ENCODE data around the gene ATXN1.
"Not testable (repeated sequence)": the region's sequence is repeated elsewhere in the genome, so short reads cannot be mapped to it uniquely, and the experiment has no call there.

ATXN1 gene

GRCh38 chr6:16274483-16274882 lies 486.8 kb downstream of the ATXN1 start:
- DNase-seq (ENCODE audit: low read depth), result no peak

GRCh38 chr6:16273256-16273655 lies 488.0 kb downstream of the ATXN1 start:
- DNase-seq (ENCODE audit: low read depth), result peak; percentile 15

DNA sequence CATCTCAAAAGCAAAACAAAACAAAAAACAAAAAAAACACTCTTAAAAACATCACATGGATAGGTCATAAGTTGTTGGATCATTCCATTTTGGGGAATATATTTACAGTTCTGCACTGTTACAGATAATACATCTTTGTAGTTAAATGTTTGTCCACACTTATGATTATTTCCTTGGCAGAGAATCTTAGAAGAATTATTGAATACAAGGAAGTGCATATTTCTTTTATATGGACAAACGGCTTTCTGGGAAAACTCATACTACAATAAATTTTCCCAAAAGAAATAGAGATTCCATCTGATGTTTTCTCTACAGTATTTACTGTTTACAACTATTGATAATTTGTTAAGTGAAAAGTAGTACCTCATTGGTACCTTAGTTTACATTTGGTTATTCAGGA lies 489.1 kb downstream of the ATXN1 start:
- DNase-seq (ENCODE audit: low read depth), result no peak

DNA sequence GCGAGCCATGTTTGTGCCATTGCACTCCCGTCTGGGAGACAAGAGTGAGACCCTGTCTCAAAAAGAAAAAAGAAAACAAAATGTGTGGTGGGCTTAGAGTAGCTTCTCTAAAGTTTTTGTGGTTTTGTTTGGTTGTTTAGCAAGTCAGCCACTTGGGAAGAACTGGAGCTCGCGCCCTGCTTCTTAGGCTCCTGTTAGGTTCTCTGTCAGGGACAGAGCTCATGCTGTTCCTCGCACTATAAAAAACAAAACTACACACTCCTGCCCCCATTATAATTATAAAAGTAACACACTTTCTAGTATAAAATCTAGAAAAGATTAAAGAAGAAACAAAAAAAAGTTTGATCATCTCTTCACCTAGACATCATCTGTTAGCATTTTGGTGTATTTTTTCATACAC lies 489.8 kb downstream of the ATXN1 start:
- no peak for DNase-seq (ENCODE audit: low read depth)

DNA sequence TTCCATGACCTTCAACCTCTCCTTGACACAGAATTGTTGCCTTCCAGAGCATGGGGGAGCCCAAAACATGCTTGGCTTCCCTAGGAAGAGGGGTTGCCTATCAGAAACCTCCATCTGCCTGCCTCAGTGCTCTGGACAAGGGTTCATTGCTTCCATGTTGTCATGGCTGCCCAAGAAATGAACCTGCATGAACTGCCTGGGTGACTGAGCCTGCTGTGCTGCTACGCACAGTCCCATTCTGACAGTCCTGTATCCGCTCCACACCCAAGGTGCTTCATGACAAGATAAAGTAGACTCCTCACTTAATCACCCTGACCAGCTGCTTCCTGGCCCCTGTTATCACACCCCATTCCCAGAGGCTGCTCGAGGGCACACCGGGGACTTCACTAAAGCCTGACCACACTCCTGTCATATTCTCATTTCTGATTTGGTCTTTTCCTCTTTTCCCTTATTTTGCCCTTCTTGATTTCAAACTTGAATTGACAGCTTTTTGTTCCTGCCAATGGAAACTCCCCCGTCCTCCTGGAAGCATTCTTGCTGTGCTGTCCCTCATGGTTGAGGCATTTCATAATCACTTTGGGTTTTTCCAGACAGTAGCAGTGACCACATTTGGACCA lies 491.0 kb downstream of the ATXN1 start:
- DNase-seq (ENCODE audit: low read depth), result no peak

GRCh38 chr6:16269442-16270070 lies 491.7 kb downstream of the ATXN1 start:
- DNase-seq (ENCODE audit: low read depth), result not testable (repeated sequence)

GRCh38 chr6:16267428-16268263 lies 493.6 kb downstream of the ATXN1 start:
- DNase-seq (ENCODE audit: low read depth), result no peak

- DNase-seq (ENCODE audit: low read depth), result no peak
Measured at GRCh38 chr6:16265351-16266341, 495.6 kb downstream of the ATXN1 start.

DNA sequence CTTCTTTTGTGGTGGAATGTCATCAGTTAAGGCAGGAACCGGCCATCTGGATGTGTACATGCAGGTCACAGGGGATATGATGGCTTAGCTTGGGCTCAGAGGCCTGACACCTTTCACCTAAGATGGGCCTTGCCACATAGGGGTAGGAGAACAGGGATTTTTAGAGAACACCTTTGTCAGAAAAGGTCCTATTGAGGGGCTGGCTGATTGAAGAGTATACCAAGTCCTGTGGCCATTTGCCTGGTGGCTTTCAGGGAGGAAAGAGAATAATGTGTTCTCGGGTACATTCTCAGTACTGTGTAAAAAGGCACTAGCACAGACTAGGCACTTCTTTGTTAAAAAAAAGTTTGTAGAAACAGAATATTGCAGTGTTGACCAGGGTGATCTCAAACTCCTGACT lies 496.5 kb downstream of the ATXN1 start:
- DNase-seq (ENCODE audit: low read depth), result no peak

DNA sequence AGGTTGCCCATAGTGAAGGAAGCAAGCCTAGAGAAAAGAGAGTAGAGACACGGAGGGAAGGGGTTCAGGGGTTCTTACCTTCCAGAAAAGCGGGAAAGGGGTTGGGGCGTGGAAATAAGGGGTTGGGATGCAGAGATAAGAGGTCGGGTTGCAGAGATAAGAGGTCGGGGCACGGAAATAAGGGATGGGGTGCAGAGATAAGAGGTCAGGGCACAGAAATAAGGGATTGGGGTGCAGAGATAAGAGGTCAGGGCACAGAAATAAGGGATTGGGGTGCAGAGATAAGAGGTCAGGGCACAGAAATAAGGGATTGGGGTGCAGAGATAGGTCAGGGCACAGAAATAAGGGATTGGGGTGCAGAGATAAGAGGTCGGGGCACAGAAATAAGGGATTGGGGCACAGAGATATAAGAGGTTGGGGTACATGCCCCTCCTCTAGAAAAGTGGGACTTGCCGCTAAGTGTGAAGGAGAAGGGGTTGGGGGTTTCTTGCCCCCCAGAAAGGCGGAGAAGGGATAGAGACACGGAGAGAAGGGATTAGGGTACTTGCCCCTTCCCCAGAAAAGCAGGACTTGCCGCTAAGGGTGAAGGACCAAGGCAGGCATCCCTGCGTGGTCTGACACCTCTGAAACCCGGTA lies 497.7 kb downstream of the ATXN1 start:
- DNase-seq (ENCODE audit: low read depth), result not testable (repeated sequence)

- DNase-seq (ENCODE audit: low read depth), result not testable (repeated sequence)
Measured at GRCh38 chr6:16262773-16263172, 498.5 kb downstream of the ATXN1 start.

GRCh38 chr6:16260602-16261001 lies 500.7 kb downstream of the ATXN1 start:
- DNase-seq (ENCODE audit: low read depth), result not testable (repeated sequence)

DNA sequence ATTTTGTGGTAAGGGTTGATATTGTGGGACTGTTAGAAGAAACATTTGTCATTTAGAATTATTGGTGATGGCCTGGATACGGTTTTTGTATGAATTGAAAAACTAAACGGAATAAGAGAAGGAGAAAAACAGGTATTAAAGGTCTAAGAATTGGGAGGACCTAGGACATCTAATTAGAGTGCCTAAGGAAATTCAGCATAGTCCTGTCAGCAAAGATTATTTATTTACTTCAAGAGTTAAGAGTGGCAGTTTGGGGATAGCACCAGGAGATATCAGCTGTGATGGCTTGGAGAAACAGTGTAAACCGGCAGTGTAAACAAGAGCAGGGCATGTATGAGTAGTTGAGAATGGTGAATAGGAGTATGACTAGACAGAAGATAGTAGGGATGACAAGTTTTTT lies 501.7 kb downstream of the ATXN1 start:
- not testable (repeated sequence) for DNase-seq (ENCODE audit: low read depth)

- DNase-seq (ENCODE audit: low read depth), result no peak
Measured at GRCh38 chr6:16258709-16259075, 502.6 kb downstream of the ATXN1 start.

DNA sequence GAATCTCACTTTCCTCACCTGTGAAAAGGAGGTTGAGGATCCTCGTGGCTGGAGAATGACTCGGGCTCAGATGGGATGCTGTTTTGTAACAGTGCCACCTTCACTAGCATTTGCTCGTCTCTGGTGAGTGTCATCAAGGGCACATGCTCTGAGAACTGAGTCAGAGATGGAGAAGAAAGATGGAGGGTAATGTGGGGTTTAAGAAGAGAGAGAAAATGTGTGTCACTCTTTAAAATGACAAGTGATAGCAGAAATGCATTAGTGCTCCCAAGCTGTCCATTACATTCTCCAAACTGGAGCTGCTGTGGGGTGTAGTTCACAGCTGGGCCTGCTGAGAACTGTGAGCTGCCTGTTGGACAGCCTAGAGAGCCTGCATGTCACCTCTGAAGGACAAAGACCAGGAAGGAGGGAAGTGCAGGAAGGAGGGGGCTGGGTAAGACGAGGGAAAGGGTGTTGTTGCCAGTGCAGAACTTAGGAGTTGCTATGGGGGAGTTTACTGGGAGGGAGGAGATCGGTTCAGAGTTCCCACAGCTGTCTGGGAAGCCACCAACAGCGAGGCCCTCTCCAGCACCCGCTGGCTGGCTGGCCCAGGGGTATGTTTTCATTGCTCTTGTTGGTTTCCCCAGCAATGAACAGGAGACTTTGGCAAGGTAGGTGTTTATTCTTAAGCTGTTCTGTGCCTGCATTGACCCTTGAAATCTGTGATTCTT lies 503.1 kb downstream of the ATXN1 start:
- no peak for DNase-seq (ENCODE audit: low read depth)

DNA sequence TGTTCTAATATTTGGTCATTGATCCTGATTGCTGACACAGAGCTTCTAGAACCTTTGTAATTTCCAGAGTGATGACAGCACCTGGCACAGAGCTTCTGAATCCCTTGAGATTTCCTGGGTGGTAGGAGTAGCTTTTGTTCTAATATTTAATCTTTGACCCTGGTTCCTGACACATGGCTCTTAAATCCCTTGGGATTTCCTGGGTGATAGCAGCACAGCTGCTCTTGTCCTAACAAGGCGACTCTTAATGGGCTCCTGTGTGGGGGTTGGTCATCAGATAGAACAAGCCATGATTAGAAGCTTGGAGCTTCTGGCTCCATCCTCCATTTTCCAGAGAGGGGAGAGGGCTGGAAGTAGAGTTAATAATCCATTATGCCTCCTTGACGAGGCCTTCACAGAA lies 504.5 kb downstream of the ATXN1 start:
- no peak for DNase-seq (ENCODE audit: low read depth)

- DNase-seq (ENCODE audit: low read depth), result no peak
Measured at GRCh38 chr6:16254535-16254934, 506.7 kb downstream of the ATXN1 start.

- DNase-seq (ENCODE audit: low read depth), result no peak
Measured at GRCh38 chr6:16253399-16254144, 507.7 kb downstream of the ATXN1 start.

DNA sequence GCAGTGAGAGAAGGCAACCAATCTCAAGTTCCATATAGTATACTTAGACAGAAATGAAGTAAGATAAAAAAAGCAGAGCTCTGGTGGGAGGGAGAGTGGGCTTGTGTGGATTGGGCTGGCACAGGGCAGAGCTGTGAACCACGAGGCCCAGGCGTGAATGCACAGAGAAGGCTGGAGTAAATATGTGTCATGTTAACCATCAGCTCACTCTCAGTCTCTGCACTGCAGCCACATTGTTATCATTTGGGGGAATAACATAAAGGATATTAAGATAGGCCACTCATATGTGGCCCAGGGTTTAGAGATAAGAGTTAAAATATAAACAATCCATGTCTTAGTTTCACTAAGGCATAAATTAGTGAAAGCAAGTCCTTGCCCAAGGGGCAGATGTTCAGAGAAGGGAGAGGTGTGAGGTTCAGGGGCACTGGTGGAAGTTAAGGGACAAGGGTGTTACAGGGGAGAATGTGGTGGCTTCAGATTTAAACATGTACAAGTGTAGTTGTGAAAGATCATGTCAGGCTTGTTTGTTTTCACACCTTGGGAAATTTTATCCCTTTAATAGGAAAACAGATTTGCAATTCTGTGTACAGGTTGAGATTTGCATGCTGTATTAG lies 508.5 kb downstream of the ATXN1 start:
- no peak for DNase-seq (ENCODE audit: low read depth)

GRCh38 chr6:16251706-16252105 lies 509.6 kb downstream of the ATXN1 start:
- no peak for DNase-seq (ENCODE audit: low read depth)

Data from iris pigment epithelial cell (primary cell).